CD4-positive, alpha-beta T cell treated with Interleukin-2 at 100 ng/mL for 4 hours (primary cell): ENCODE data around the gene OTP.
"Not testable (repeated sequence)": the region's sequence is repeated elsewhere in the genome, so short reads cannot be mapped to it uniquely, and the experiment has no call there.

Experiments used
- DNase-seq: peaks from one replicate; pipeline ENCODE4 v3.0.0-alpha.2; 2020; ENCODE audit warnings: low spot score

The OTP gene

DNA sequence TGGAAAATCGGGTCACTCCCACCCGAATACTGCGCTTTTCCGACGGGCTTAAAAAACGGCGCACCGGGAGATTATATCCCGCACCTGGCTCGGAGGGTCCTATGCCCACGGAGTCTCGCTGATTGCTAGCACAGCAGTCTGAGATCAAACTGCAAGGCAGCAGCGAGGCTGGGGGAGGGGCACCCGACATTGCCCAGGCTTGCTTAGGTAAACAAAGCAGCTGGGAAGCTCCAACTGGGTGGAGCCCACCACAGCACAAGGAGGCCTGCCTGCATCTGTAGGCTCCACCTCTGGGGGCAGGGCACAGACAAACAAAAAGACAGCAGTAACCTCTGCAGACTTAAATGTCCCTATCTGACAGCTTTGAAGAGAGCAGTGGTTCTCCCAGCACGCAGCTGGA lies 29.6 kb downstream of the OTP start:
- DNase-seq: not testable (repeated sequence)

GRCh38 chr5:77607324-77607723 lies 31.2 kb downstream of the OTP start:
- DNase-seq: no peak

DNA sequence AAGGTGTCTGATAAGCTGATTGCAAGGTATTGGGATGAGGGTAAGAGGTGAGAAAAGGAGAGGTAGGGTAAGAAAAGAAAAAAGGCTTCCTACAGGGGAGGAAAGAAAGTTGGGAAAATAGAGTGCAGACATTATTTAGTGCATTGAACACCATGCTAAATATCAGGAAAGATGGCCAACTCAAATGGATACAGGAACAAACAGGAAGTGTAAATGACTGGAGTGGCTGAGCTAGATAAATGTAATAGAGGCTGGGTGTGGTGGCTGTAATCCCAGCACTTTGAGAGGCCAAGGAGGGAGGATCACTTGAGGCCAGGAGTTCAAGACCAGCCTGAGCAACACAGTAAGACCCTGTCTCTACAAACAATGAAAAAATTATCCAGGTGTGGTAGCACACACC lies 32.2 kb downstream of the OTP start:
- DNase-seq: no peak

GRCh38 chr5:77599679-77600078 lies 38.8 kb downstream of the OTP start:
- DNase-seq: no peak

DNA sequence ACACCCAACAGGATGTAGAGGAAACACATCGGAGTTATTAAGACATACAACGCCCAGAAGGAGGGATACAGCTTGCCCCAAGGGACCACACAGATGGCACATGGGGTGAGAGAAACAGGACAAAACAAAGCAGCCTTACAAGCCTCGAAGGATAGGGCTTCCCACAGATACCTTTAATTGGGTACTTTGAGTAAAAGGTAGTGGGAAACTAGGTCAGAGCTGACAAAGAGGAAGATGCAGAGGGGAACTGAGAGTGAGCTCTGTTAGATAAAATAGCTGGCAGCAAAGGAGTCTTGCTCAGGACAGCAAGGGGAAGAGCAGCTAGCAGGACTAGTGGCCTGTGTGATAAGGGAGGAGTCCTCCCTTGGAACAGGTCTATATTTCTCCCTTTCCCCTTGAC lies 48.2 kb downstream of the OTP start:
- DNase-seq: no peak

GRCh38 chr5:77588175-77588574 lies 50.3 kb downstream of the OTP start:
- DNase-seq: no peak

DNA sequence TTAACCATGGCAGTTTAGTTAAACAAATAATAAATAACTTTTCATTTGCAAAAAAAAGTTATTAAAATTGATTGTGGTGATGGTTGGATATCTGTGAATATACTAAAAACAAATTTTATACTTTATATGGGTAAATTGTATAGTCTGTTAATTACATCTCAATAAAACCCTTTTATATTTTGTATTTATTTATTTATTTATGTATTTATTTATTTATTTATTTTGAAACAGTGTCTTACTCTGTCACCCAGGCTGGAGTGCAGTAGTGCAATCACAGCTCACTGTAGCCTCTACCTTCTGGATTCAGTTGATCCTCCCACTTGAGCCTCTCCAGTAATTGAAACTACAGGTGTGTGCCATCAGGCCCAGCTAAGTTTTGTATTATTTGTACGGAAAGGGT lies 52.4 kb downstream of the OTP start:
- DNase-seq: no peak

- not testable (repeated sequence) for DNase-seq
Measured at GRCh38 chr5:77582143-77582542, 56.4 kb downstream of the OTP start.
